ENCODE measurements around the gene ACE2. TPM values are rescaled to one million over a fixed set of nuclear protein-coding genes. Genes with fewer than 3 reads are reported as not detected.

ACE2 gene
- total RNA-seq, 4 donors from 2014 or later, result 6.2 to 76.3 (median 21.5) TPM

- ATAC-seq (ENCODE audit: low FRiP score), result no peak
These were observed 20.7 kb downstream of the ACE2 start for GRCh38 chrX:15579778-15580747.

GRCh38 chrX:15576019-15576418, 24.7 kb downstream of the ACE2 start:
- ATAC-seq (ENCODE audit: low FRiP score), result no peak
- no peak for DNase-seq (ENCODE audit: low spot score)
- TF ChIP-seq CTCF (IDR thresholded peaks at IDR 0.05), result no peak

More at GRCh38 chrX:15579778-15580747, 20.7 kb downstream of the ACE2 start:
- DNase-seq (ENCODE audit: low spot score), result no peak
- no peak for TF ChIP-seq CTCF (IDR thresholded peaks at IDR 0.05)

GRCh38 chrX:15574017-15574416, 26.7 kb downstream of the ACE2 start:
- ATAC-seq (ENCODE audit: low FRiP score) (no peak), DNase-seq (ENCODE audit: low spot score) (no peak)
- no peak for TF ChIP-seq CTCF (IDR thresholded peaks at IDR 0.05)

- DNase-seq (ENCODE audit: low spot score) (no peak), ATAC-seq (ENCODE audit: low FRiP score) (no peak)
- no peak for TF ChIP-seq CTCF (IDR thresholded peaks at IDR 0.05)
These were observed 30.6 kb downstream of the ACE2 start for GRCh38 chrX:15570145-15570544.

GRCh38 chrX:15567886-15568616, 32.7 kb downstream of the ACE2 start:
- no peak for TF ChIP-seq CTCF (IDR thresholded peaks at IDR 0.05)
- no peak for DNase-seq (ENCODE audit: low spot score)
- ATAC-seq (ENCODE audit: low FRiP score), result no peak

- DNase-seq (ENCODE audit: low spot score) (no peak), ATAC-seq (ENCODE audit: low FRiP score) (no peak)
- TF ChIP-seq CTCF (IDR thresholded peaks at IDR 0.05), result no peak
These were observed 33.5 kb downstream of the ACE2 start for GRCh38 chrX:15567267-15567666.
